Spinal cord (tissue), 10 donors: Measurements from ENCODE around the gene TADA2B. TPM values are rescaled to one million over a fixed set of nuclear protein-coding genes. Genes with fewer than 3 reads are reported as not detected.

Source experiments
- DNase-seq, 6 donors: peaks; one replicate each; pipeline versions ENCODE4 v3.0.0 to v3.0.0-alpha.2; 2013 to 2015; ENCODE audit warnings: low spot score in 6 of 6, low read depth in 4 of 6
- H3K27ac ChIP-seq: one replicate; pipeline ENCODE4 v1.5.1; 2013; ENCODE audit warnings: low read depth, low read length, control low read depth
- H3K27me3 ChIP-seq: one replicate; pipeline ENCODE4 v1.6.1; 2013; ENCODE audit warnings: low read length; ENCODE audit not compliant: control insufficient read depth, insufficient read depth
- H3K36me3 ChIP-seq: one replicate; pipeline ENCODE4 v1.6.1; 2013; ENCODE audit warnings: low read length; ENCODE audit not compliant: control insufficient read depth, insufficient read depth
- H3K4me1 ChIP-seq: one replicate; pipeline ENCODE4 v1.6.1; 2013; ENCODE audit warnings: low read length; ENCODE audit not compliant: control insufficient read depth, insufficient read depth
- H3K4me3 ChIP-seq: one replicate; pipeline ENCODE4 v1.5.1; 2013; ENCODE audit warnings: low read depth, low read length, control low read depth
- H3K9me3 ChIP-seq: one replicate; pipeline ENCODE4 v1.6.1; 2013; ENCODE audit warnings: low read length; ENCODE audit not compliant: control insufficient read depth, insufficient read depth
- WGBS: methylation state at CpG from one replicate; pipeline ENCODE4 v1.1.5; 2013; ENCODE audit warnings: missing lambda C conversion rate; ENCODE audit not compliant: insufficient coverage; 5-methylcytosine and 5-hydroxymethylcytosine counted together
- polyA plus RNA-seq, 2 donors: library from polyadenylated mRNA; unstranded; fragments of 120-200 nt; gene quantifications; one replicate each; pipeline ENCODE4 v1.2.1, GENCODE V29; 2013; ENCODE audit not compliant: insufficient read length in 2 of 2
- total RNA-seq, 2 donors: library from RNA; depleted of rRNA in 1 of 2; stranded (reverse); fragments of 120-200 nt in 1 of 2; fragments of >200 nt in 1 of 2; gene quantifications; one replicate each; pipeline versions ENCODE4 v1.2.3 to v1.2.4, GENCODE V29; 2013 to 2014
- donor health status: healthy.

Gene TADA2B
- total and polyA plus RNA-seq, 4 donors, result 16.3 to 30.1 (median 22.4) TPM

GRCh38 chr4:7032596-7032995 is 10.6 kb upstream of the TADA2B start:
- peaks cover 59% of the 10 kb centered on the region for H3K36me3 ChIP-seq
- H3K4me1 ChIP-seq, result no peaks in the 10 kb centered on the region
- H3K27ac ChIP-seq, result no peak overlapping the region

GRCh38 chr4:7034262-7035081 is 8.7 kb upstream of the TADA2B start:
- peak in 1 of 6 donors; percentile 19 for DNase-seq
- Histone ChIP-seq H3K36me3 (peaks cover 40% of the 10 kb centered on the region), H3K9me3 (no peaks in the 10 kb centered on the region), H3K27ac (no peak overlapping the region), H3K4me3 (no peak overlapping the region), H3K27me3 (no peaks in the 10 kb centered on the region), H3K4me1 (no peaks in the 10 kb centered on the region)
- WGBS, result 62% methylated on average over 20 of the region's 20 CpGs

More at GRCh38 chr4:7032596-7032995, 10.6 kb upstream of the TADA2B start:
- DNase-seq, result no peak
- Histone ChIP-seq H3K4me3 (no peak overlapping the region), H3K27me3 (no peaks in the 10 kb centered on the region), H3K9me3 (no peaks in the 10 kb centered on the region)
- WGBS, result 68% methylated on average over 5 of the region's 8 CpGs

- Histone ChIP-seq H3K36me3 (peaks cover 11% of the 10 kb centered on the region), H3K9me3 (no peaks in the 10 kb centered on the region), H3K27ac (no peak overlapping the region), H3K4me1 (peaks cover 14% of the 10 kb centered on the region), H3K4me3 (no peak overlapping the region), H3K27me3 (no peaks in the 10 kb centered on the region)
- 71% methylated on average over 2 of the region's 6 CpGs for WGBS
- DNase-seq, result peak in 1 of 6 donors; percentile 2
Measured at GRCh38 chr4:7037425-7037824, 5.7 kb upstream of the TADA2B start.

GRCh38 chr4:7040765-7041164 is 2.4 kb upstream of the TADA2B start:
- DNase-seq, result no peak
- Histone ChIP-seq H3K36me3 (peaks cover 9% of the 10 kb centered on the region), H3K9me3 (no peaks in the 10 kb centered on the region), H3K4me1 (peaks cover 35% of the 10 kb centered on the region), H3K27me3 (no peaks in the 10 kb centered on the region), H3K27ac (no peak overlapping the region), H3K4me3 (no peak overlapping the region)
- WGBS, result no CpG with 5 or more reads among the region's 4 CpGs

DNA sequence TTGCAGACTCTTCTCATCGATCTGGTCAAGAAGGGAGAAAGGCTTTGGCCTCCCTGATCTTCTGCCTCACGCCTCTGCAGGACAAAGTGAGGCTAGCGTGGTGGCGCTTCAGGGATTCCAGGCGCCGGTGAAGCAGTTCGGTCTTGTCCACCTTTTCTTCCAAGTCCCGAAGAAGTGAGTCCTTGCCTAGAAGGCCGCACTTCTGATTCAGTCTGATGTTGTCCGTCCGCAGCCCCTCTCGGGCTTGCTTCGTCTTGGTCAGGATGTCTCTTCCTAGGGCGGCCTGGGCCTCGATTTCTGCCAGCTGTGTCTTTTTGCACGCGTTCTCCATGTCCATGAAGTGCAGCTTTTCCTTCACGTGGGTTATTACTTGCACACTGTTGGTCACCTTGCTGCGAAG is 1.9 kb upstream of the TADA2B start:
- no peak overlapping the region for H3K4me3 ChIP-seq
- peaks cover 13% of the 10 kb centered on the region for H3K36me3 ChIP-seq
- 94% methylated on average over 19 of the region's 19 CpGs for WGBS
- no peak for DNase-seq
- H3K27ac ChIP-seq, result no peak overlapping the region
- H3K9me3 ChIP-seq, result no peaks in the 10 kb centered on the region
- no peaks in the 10 kb centered on the region for H3K27me3 ChIP-seq
- H3K4me1 ChIP-seq, result peaks cover 39% of the 10 kb centered on the region

- Histone ChIP-seq H3K27ac (peak overlapping the region; percentile 85), H3K36me3 (peaks cover 16% of the 10 kb centered on the region), H3K4me3 (peak overlapping the region; percentile 74), H3K4me1 (peaks cover 46% of the 10 kb centered on the region), H3K9me3 (no peaks in the 10 kb centered on the region), H3K27me3 (no peaks in the 10 kb centered on the region)
- DNase-seq, result peak in 2 of 6 donors; percentile 24 to 28
- WGBS, result 13% methylated on average over 42 of the region's 42 CpGs
Measured at GRCh38 chr4:7041801-7042502, 1.2 kb upstream of the TADA2B start.

- under 1% methylated on average over 90 of the region's 90 CpGs for WGBS
- peaks cover 54% of the 10 kb centered on the region for H3K4me1 ChIP-seq
Measured at GRCh38 chr4:7042503-7043283, 479 bp upstream of the TADA2B start.

DNA sequence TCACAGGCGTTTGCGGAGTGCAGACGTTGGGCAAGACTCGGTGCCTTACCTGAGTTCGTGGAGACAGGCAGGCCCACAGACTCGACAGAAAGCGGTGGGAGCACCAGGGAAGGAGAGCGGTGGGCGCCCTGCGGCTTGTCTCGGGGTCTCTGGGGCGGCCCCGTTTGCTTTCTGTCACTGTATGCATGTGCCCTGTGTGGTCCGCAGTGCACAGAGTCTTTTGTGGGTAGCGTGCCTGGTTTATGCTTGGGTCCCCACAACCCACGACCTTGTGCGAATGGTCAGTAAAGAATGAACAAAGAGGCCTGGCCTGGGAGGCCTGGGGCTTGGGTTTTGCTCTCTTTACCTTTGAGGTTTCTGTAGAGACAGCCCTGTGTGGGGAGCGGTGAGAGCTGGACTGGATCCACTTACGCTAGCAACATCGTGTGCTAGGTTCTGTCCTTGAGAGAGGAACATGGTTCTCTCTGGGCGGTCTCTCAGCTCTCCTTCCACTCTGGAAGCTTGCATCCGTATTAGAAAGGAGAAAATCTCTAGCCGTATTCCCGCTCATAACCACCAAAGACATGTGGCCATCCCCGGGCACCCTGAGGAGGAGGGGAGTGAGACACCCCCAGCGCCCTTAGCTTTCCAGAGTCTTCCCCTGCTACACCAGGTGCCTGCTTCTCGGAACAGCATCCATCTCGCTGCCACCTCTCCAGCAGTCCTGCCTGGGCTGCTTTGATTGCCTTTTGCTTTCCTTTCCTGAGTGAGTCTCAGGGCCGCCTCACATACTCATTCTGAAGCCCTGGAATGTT is 1.2 kb downstream of the TADA2B start:
- Histone ChIP-seq H3K4me1 (peaks cover 54% of the 10 kb centered on the region), H3K27me3 (no peaks in the 10 kb centered on the region)
- WGBS, result 13% methylated on average over 22 of the region's 29 CpGs

More at GRCh38 chr4:7042503-7043283, 479 bp upstream of the TADA2B start:
- DNase-seq, result peak; percentile 89 to 99 (median 95)
- Histone ChIP-seq H3K36me3 (peaks cover 23% of the 10 kb centered on the region), H3K9me3 (no peaks in the 10 kb centered on the region), H3K27ac (peak overlapping the region; percentile 85), H3K27me3 (no peaks in the 10 kb centered on the region), H3K4me3 (peak overlapping the region; percentile 74)

GRCh38 chr4:7045553-7045952 is 2.4 kb downstream of the TADA2B start:
- Histone ChIP-seq H3K27ac (no peak overlapping the region), H3K9me3 (no peaks in the 10 kb centered on the region), H3K36me3 (peaks cover 43% of the 10 kb centered on the region), H3K27me3 (no peaks in the 10 kb centered on the region), H3K4me1 (peaks cover 54% of the 10 kb centered on the region), H3K4me3 (no peak overlapping the region)
- no peak for DNase-seq
- WGBS, result 82% methylated on average over 8 of the region's 8 CpGs

More for the DNA sequence above, 1.2 kb downstream of the TADA2B start:
- H3K27ac ChIP-seq, result peak overlapping the region; percentile 69
- H3K9me3 ChIP-seq, result no peaks in the 10 kb centered on the region
- DNase-seq, result peak in 2 of 6 donors; percentile 5 to 26
- peak overlapping the region; percentile 85 for H3K4me3 ChIP-seq
- peaks cover 31% of the 10 kb centered on the region for H3K36me3 ChIP-seq
